ENCODE measurements around the gene NELFA.

DNA sequence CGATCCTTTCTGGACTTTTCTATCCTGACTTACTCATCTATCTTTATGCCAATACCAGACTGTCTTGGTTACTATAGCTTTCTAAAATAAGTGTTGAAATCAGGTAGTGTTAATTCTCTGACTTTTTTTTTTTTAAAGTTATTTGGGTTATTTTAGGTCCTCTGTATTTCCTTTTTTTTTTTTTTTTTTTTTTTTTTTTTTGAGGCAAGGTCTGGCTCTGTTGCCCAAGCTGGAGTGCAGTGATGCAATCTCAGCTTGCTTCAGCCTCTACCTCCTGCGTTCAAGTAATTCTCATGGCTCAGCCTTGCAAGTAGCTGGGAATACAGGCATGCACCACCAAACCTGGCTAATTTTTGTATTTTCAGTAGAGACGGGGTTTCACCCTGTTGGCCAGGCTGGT lies 2.8 kb upstream of the NELFA start:
- TF ChIP-seq POLR2A (IDR thresholded peaks at IDR 0.05; ENCODE audit: low read depth, low read length) = no peak
- no peak for TF ChIP-seq POLR2AphosphoS5 (IDR thresholded peaks at IDR 0.05; ENCODE audit: low read depth, low read length)
- TF ChIP-seq TAF1 (IDR thresholded peaks at IDR 0.05; ENCODE audit: borderline replicate concordance, low read depth, low read length) = no peak
